Body of pancreas (tissue), 4 donors: Measurements from ENCODE around the gene COLEC12.

Source experiments
- CTCF ChIP-seq, 7 experiments: fragments of 450-650 bp in 4 of 7; fragments of 200-600 bp in 3 of 7; sonication (generic) in 3 of 7; IDR thresholded peaks; one replicate each; pipeline ENCODE4 v1.5.1; 2016 to 2019; ENCODE audit warnings: antibody characterized with exemption in 7 of 7
- POLR2A ChIP-seq, 3 donors: fragments of 450-650 bp; IDR thresholded peaks; one replicate each; pipeline ENCODE4 v1.6.1; 2016; ENCODE audit warnings: antibody characterized with exemption in 3 of 3, mild to moderate bottlenecking in 2 of 3

GRCh38 chr18:313931-314330 is 186.6 kb downstream of the COLEC12 start:
- no peak for TF ChIP-seq CTCF (IDR thresholded peaks at IDR 0.05)
- TF ChIP-seq POLR2A (IDR thresholded peaks at IDR 0.05), result no peak
